DND-41 (cell line): Measurements from ENCODE around the gene CRAMP1.

Experiments
- ATAC-seq: fragments of 200-7000 bp; cut with Tn5 transposase; 3 replicates; pipeline ENCODE4 v1.9.1; 2021; ENCODE audit warnings: low read depth; ENCODE audit not compliant: insufficient read depth
- DNase-seq: peaks from one replicate; pipeline ENCODE4 v3.0.0-alpha.2; 2020
- H2AFZ ChIP-seq: 2 replicates; pipeline ENCODE4 v1.6.0; 2012; ENCODE audit warnings: low read depth, low read length
- H3K27ac ChIP-seq: 2 replicates; pipeline ENCODE4 v1.5.1; 2012; ENCODE audit warnings: low read length, inconsistent platforms
- H3K27me3 ChIP-seq: fragments of 200-600 bp; sonication (generic); 2 replicates; pipeline ENCODE4 v1.6.0; 2012; ENCODE audit warnings: low read length, mild to moderate bottlenecking, inconsistent platforms; ENCODE audit not compliant: insufficient read depth, poor library complexity
- H3K36me3 ChIP-seq: 2 replicates; pipeline ENCODE4 v1.5.1; 2012; ENCODE audit warnings: low read length, inconsistent platforms; ENCODE audit not compliant: insufficient read depth
- H3K4me1 ChIP-seq: 2 replicates; pipeline ENCODE4 v1.5.1; 2012; ENCODE audit warnings: mild to moderate bottlenecking, low read length; ENCODE audit not compliant: insufficient read depth
- H3K4me2 ChIP-seq: 2 replicates; pipeline ENCODE4 v1.6.0; 2012; ENCODE audit warnings: mild to moderate bottlenecking, moderate library complexity, low read length, inconsistent platforms; ENCODE audit not compliant: insufficient read depth
- H3K4me3 ChIP-seq, 2 experiments: fragments of 200-600 bp in 1 of 2; shearing (Covaris generic) in 1 of 2; 2 replicates each; pipeline ENCODE4 v1.5.1; 2012 to 2016; ENCODE audit warnings: inconsistent platforms in 2 of 2, low read length in 2 of 2, mild to moderate bottlenecking in 2 of 2, low read depth in 1 of 2, moderate library complexity in 1 of 2
- H3K79me2 ChIP-seq: 2 replicates; pipeline ENCODE4 v1.6.0; 2012; ENCODE audit warnings: low read length, inconsistent platforms; ENCODE audit not compliant: insufficient read depth
- H3K9ac ChIP-seq: 2 replicates; pipeline ENCODE4 v1.6.0; 2012; ENCODE audit warnings: low read depth, mild to moderate bottlenecking, inconsistent platforms, low read length, moderate library complexity
- H3K9me3 ChIP-seq: 2 replicates; pipeline ENCODE4 v1.5.1; 2012; ENCODE audit warnings: low read length, moderate library complexity, mild to moderate bottlenecking, inconsistent platforms; ENCODE audit not compliant: insufficient read depth, severe bottlenecking
- H4K20me1 ChIP-seq: 2 replicates; pipeline ENCODE4 v1.6.0; 2012; ENCODE audit warnings: low read length; ENCODE audit not compliant: insufficient read depth
- EZH2 ChIP-seq: IDR thresholded peaks from 3 replicates; pipeline ENCODE4 v1.6.1; 2012; ENCODE audit warnings: borderline replicate concordance, low read depth, mild to moderate bottlenecking, moderate library complexity, low read length, inconsistent platforms; ENCODE audit not compliant: severe bottlenecking
- TF ChIP-seq, protein P1 (sequence below): IDR thresholded peaks from 2 replicates; pipeline ENCODE4 v1.5.1; 2012; ENCODE audit warnings: borderline replicate concordance, low read length, moderate library complexity, mild to moderate bottlenecking; ENCODE audit not compliant: poor library complexity, severe bottlenecking; ENCODE audit errors: extremely low read depth

Gene CRAMP1

DNA sequence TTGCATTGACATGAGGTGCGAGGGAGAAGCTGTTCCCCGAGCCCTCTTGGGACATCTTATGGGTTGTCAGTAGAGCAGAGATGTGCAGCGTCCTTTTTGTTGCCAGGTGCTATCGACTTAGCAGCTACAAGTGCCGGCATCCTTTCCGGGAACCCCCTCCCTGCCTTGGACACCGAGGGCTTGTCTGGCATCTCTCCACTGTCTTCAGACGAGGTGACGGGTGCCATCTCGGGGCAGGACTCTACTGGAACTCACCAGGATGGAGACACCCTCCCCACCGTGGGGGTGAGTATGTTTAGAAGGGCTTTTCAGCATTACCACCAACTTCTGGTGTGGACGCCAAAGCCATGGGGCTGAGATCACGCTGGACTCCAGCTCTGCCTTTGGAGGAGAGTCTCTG lies 54.2 kb downstream of the CRAMP1 start:
- H3K79me2 ChIP-seq: no peaks in the 10 kb centered on the region
- peaks cover 95% of the 10 kb centered on the region for H3K36me3 ChIP-seq
- H3K4me1 ChIP-seq: no peaks in the 10 kb centered on the region
- ATAC-seq: no peak
- TF ChIP-seq, protein P1, sequence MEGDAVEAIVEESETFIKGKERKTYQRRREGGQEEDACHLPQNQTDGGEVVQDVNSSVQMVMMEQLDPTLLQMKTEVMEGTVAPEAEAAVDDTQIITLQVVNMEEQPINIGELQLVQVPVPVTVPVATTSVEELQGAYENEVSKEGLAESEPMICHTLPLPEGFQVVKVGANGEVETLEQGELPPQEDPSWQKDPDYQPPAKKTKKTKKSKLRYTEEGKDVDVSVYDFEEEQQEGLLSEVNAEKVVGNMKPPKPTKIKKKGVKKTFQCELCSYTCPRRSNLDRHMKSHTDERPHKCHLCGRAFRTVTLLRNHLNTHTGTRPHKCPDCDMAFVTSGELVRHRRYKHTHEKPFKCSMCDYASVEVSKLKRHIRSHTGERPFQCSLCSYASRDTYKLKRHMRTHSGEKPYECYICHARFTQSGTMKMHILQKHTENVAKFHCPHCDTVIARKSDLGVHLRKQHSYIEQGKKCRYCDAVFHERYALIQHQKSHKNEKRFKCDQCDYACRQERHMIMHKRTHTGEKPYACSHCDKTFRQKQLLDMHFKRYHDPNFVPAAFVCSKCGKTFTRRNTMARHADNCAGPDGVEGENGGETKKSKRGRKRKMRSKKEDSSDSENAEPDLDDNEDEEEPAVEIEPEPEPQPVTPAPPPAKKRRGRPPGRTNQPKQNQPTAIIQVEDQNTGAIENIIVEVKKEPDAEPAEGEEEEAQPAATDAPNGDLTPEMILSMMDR: no peak
- TF ChIP-seq EZH2: no peak
- no peaks in the 10 kb centered on the region for H3K27me3 ChIP-seq
- H3K4me3 ChIP-seq: no peak overlapping the region
- H3K27ac ChIP-seq: no peak overlapping the region
- H2AFZ ChIP-seq: no peak overlapping the region
- no peak overlapping the region for H3K9ac ChIP-seq
- no peaks in the 10 kb centered on the region for H3K9me3 ChIP-seq
- H3K4me2 ChIP-seq: no peak overlapping the region
- no peaks in the 10 kb centered on the region; the same call in 1 of the 2 replicates for H4K20me1 ChIP-seq
- no peak for DNase-seq

DNA sequence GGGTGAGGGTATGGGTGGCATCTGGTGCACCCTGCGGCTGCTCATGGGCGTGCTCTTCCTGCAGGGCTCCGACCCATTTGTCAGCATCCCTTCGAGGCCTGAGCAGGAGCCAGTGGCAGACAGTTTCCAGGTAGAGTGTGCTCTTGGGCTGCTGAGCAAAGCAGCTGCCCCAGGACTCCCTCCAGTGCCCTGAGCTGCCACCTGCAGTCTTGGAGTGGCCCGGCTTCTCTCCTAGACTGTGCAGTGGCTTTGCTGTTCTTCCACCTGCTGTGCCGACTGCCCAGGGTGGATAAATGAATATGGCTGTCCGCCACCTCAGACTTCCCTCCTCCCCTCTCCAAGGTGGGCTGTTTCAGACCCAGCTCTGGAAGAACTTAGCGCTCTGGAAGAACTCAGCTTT lies 55.1 kb downstream of the CRAMP1 start:
- Histone ChIP-seq H3K4me1 (no peaks in the 10 kb centered on the region), H3K36me3 (peaks cover 96% of the 10 kb centered on the region), H4K20me1 (no peaks in the 10 kb centered on the region; the same call in 1 of the 2 replicates), H3K79me2 (no peaks in the 10 kb centered on the region), H3K9ac (no peak overlapping the region), H3K4me2 (no peak overlapping the region), H3K4me3 (no peak overlapping the region), H2AFZ (no peak overlapping the region), H3K27me3 (no peaks in the 10 kb centered on the region), H3K9me3 (no peaks in the 10 kb centered on the region), H3K27ac (no peak overlapping the region)
- no peak for DNase-seq
- no peak for ATAC-seq
- TF ChIP-seq, protein P1: no peak
- no peak for TF ChIP-seq EZH2

DNA sequence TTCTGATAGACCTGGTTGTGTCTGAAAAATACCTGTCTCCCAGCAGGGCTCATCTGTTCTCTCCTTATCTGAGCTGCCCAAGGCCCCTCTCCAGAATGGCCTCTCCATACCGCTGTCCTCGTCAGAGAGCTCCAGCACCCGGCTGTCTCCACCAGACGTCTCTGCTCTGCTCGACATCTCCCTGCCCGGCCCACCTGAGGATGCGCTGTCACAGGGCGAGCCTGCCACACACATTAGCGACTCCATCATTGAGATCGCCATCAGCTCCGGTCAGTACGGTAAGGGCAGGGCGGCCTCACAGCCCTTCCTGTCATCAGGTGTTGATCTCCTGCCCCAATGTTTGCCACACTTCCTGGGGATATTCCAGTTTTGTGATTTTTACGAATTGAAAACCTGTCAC lies 55.8 kb downstream of the CRAMP1 start:
- TF ChIP-seq EZH2: no peak
- TF ChIP-seq, protein P1: no peak
- ATAC-seq: no peak
- H3K36me3 ChIP-seq: peaks cover 96% of the 10 kb centered on the region
- no peak overlapping the region for H3K9ac ChIP-seq
- H3K4me1 ChIP-seq: no peaks in the 10 kb centered on the region
- H2AFZ ChIP-seq: no peak overlapping the region
- no peaks in the 10 kb centered on the region for H3K27me3 ChIP-seq
- no peaks in the 10 kb centered on the region for H3K79me2 ChIP-seq
- no peaks in the 10 kb centered on the region for H3K9me3 ChIP-seq
- no peaks in the 10 kb centered on the region; the same call in 1 of the 2 replicates for H4K20me1 ChIP-seq
- no peak overlapping the region for H3K4me2 ChIP-seq
- H3K4me3 ChIP-seq: no peak overlapping the region
- no peak overlapping the region for H3K27ac ChIP-seq
- no peak for DNase-seq
